ENCODE measurements around the gene DIMT1. TPM values are rescaled to one million over a fixed set of nuclear protein-coding genes. Genes with fewer than 3 reads are reported as not detected.
A peak's percentile ranks its signal among the peaks of the same experiment; 100 is the strongest.

DIMT1 gene
- total RNA-seq (2021; fragmentation: NEBNext Ultra II Directional; extraction: Animal tissue kit (Norgen Biotek cat#: 25700)), result 10 to 100 TPM; 31.0 to 45.9 (median 33.1) TPM
- long read RNA-seq, transcript DIMT1-201 (12 exons, 2,859 nt), result major isoform, 78 of 91 reads
- long read RNA-seq, partial matches to known transcripts, result 7 of 91 reads
- long read RNA-seq, other reads (novel, unspliced or antisense), result 6 of 91 reads

- H3K27me3 Mint-ChIP-seq (ENCODE audit: insufficient read depth), result peaks cover 1% of the 10 kb centered on the region; the same call in 1 of the 2 replicates
- H3K36me3 Mint-ChIP-seq (ENCODE audit: low read depth), result peaks cover 12% of the 10 kb centered on the region
- TF ChIP-seq, protein P1, sequence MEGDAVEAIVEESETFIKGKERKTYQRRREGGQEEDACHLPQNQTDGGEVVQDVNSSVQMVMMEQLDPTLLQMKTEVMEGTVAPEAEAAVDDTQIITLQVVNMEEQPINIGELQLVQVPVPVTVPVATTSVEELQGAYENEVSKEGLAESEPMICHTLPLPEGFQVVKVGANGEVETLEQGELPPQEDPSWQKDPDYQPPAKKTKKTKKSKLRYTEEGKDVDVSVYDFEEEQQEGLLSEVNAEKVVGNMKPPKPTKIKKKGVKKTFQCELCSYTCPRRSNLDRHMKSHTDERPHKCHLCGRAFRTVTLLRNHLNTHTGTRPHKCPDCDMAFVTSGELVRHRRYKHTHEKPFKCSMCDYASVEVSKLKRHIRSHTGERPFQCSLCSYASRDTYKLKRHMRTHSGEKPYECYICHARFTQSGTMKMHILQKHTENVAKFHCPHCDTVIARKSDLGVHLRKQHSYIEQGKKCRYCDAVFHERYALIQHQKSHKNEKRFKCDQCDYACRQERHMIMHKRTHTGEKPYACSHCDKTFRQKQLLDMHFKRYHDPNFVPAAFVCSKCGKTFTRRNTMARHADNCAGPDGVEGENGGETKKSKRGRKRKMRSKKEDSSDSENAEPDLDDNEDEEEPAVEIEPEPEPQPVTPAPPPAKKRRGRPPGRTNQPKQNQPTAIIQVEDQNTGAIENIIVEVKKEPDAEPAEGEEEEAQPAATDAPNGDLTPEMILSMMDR (IDR thresholded peaks at IDR 0.05), result no peak
- H3K27ac Mint-ChIP-seq, result peak within 1 kb of the TSS; percentile 98
- peak within 1 kb of the TSS; percentile 91 for H3K4me3 Mint-ChIP-seq
- H3K4me1 Mint-ChIP-seq (ENCODE audit: low read depth), result peaks cover 26% of the 10 kb centered on the region
- no peaks in the 10 kb centered on the region for H3K9me3 Mint-ChIP-seq
- DNase-seq, result peak; percentile 98
Observed at GRCh38 chr5:62403411-62404250, at the start of gene DIMT1. Gene DIMT1 (minus strand): TSS chr5:62403905. CDS start chr5:62403772, 133 bp downstream.

- H3K36me3 Mint-ChIP-seq (ENCODE audit: low read depth), result 0 out of 2 replicates have a peak, but pooled peaks cover 5% of the 10 kb centered on the region
- no peaks in the 10 kb centered on the region for H3K27me3 Mint-ChIP-seq (ENCODE audit: insufficient read depth)
- H3K4me1 Mint-ChIP-seq (ENCODE audit: low read depth), result peaks cover 6% of the 10 kb centered on the region
- no peaks in the 10 kb centered on the region for H3K9me3 Mint-ChIP-seq
- H3K27ac Mint-ChIP-seq, result no peak overlapping the region
- DNase-seq, result no peak
- H3K4me3 Mint-ChIP-seq, result no peak overlapping the region
- TF ChIP-seq, protein P1 (IDR thresholded peaks at IDR 0.05), result no peak
Observed at GRCh38 chr5:62450259-62450658, 46.6 kb upstream of the DIMT1 start.

DNA sequence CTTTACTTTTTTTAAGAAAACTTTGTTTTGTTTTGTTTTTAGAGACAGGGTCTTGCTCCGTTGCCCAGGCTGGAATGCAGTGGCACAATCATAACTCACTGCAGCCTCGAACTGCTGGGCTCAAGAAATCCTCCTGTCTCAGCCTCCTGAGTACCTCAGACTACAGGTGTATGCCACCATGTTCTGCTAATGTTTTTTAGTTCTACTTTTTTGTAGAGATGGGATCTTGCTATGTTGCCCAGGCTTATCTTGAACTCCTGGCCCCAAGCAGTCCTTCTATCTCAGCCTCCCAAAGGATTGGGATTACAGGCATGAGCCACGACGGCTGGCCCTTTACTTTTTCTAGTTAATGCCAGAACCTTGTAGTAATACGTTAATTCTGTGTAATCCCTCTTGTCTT is 44.8 kb upstream of the DIMT1 start:
- no peak overlapping the region for H3K27ac Mint-ChIP-seq

DNA sequence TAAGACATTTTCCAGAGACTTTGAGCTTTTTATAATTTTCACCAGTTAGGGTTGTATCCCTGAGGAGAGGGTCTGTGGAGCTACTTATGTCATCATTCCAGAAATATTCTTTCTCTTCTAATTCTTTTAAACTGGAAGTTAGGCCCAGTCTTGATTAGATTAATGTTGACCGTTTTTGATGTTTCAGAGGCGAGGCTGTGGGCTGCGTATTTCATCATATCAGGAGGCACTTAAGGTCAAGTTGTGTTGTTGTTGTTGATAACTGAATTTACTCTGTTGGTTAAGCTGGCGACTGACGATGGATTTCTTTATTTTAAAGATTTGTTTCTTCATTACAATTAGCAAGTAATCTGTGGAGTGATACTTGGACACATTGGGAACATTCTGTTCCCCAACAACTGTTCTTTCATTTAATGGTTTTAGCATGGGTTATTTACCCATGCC is 28.9 kb upstream of the DIMT1 start:
- H3K27ac Mint-ChIP-seq, result peak overlapping the region; percentile 17; the same call in 1 of the 2 replicates
- no peak overlapping the region for H3K4me3 Mint-ChIP-seq
- DNase-seq, result no peak

More for the DNA sequence above, 44.8 kb upstream of the DIMT1 start:
- DNase-seq, result no peak
- Mint-ChIP-seq H3K36me3 (ENCODE audit: low read depth) (0 out of 2 replicates have a peak, but pooled peaks cover 5% of the 10 kb centered on the region), H3K4me3 (no peak overlapping the region), H3K9me3 (no peaks in the 10 kb centered on the region), H3K27me3 (ENCODE audit: insufficient read depth) (no peaks in the 10 kb centered on the region), H3K4me1 (ENCODE audit: low read depth) (no peaks in the 10 kb centered on the region)
- TF ChIP-seq, protein P1 (IDR thresholded peaks at IDR 0.05), result no peak

More for the DNA sequence above, 28.9 kb upstream of the DIMT1 start:
- TF ChIP-seq, protein P1 (IDR thresholded peaks at IDR 0.05), result no peak
- H3K27me3 Mint-ChIP-seq (ENCODE audit: insufficient read depth), result no peaks in the 10 kb centered on the region
- no peaks in the 10 kb centered on the region for H3K36me3 Mint-ChIP-seq (ENCODE audit: low read depth)
- H3K9me3 Mint-ChIP-seq, result no peaks in the 10 kb centered on the region
- H3K4me1 Mint-ChIP-seq (ENCODE audit: low read depth), result peaks cover 12% of the 10 kb centered on the region
